GM19397 (cell line): Measurements from ENCODE around the gene JCAD.
"Not testable (repeated sequence)": the region's sequence is repeated elsewhere in the genome, so short reads cannot be mapped to it uniquely, and the experiment has no call there.

Source experiments
- ATAC-seq: cut with Tn5 transposase; IDR thresholded peaks from one replicate; pipeline ENCODE4 v1.9.1; 2021; ENCODE audit warnings: mild to moderate bottlenecking, moderate library complexity; ENCODE audit not compliant: unreplicated experiment

The JCAD gene

GRCh38 chr10:30028006-30028737 is 31.2 kb downstream of the JCAD start:
- ATAC-seq, result no peak

DNA sequence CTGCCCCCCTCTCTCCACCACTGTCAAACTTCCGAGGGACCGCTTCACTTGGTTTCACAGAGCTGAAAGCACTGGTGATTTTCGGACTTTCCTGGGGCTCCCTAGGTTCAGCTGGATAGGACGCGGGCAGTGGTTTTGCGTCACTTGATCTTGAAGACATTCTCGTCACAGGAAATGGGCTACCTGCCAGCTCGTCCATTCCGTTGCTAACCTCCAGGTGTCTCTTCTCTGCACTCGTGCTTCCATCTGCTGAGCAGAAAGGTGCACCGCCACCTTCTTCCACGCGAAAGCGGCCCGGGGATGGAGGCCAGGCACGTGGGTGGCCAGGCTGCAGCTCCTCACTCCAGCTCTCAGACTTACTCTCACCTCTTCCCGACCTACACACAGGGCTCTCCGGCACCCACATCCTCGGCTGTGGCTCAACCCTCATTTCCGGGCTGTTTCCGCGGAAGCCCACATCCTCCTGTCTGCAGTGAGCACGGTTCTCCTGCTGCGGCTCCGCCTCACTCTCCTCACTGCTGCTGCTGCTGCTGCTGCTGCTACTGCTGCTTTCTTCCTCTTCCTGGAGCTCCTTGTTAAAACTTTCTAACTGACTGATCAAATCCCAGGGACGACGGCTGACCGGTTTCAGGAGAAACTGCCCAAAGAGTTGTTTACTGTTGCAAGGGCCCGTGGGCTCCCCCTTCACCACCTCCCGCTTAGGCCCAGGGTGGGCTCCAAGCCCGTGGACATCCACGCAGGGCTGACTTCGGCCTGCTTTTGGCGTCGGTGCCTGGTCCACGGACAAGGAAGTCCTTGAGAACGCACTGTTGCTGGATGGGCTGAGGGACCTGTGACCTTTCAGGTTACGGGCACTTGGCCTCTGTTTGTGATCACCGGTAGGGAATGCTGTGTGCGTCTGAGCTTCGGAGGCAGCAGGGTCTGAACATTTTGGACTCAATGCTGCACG is 32.1 kb downstream of the JCAD start:
- ATAC-seq, result peak; percentile 80

- ATAC-seq, result no peak
These were observed 32.8 kb downstream of the JCAD start for GRCh38 chr10:30026578-30026977.

- no peak for ATAC-seq
These were observed 33.3 kb downstream of the JCAD start for GRCh38 chr10:30026080-30026479.

GRCh38 chr10:30025428-30025827 is 34.0 kb downstream of the JCAD start:
- ATAC-seq, result not testable (repeated sequence)

GRCh38 chr10:30022590-30022989 is 36.8 kb downstream of the JCAD start:
- ATAC-seq, result no peak

DNA sequence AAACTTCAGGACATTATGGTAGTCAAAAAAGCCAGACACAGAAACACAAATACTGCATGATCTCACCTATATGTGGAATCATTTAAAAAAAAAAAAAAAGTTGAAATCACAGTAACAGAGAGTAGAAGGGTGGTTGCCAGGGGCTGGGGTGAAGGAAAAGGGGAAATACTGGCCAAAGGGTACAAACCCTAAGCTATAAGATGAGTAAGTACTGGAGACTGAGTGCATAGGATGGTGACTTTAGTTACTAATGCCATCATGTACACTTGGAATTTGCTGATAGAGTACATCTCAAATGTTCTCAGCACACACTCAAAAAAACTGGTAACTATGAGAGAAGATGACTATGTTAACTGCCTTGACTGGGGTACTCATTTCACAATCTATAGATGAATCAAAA is 39.9 kb downstream of the JCAD start:
- no peak for ATAC-seq

DNA sequence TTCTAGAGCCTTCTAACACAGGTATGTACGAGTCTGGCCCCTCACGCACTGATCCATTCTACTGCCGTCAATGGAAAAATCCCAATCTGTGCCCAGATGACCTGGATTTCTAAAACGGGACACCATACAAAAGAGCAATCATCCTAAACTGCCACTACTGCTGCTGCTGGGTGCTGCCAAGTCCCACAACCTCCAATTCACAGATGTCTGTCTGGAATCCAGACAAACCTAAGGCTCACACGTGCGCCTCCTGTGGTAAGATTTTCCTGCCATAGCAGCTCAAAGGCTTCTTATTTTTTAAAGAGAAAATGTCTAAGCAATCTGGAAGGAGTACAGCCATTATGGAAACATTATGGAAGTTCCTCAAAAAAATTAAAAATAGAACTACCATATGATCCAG is 40.9 kb downstream of the JCAD start:
- ATAC-seq, result no peak

DNA sequence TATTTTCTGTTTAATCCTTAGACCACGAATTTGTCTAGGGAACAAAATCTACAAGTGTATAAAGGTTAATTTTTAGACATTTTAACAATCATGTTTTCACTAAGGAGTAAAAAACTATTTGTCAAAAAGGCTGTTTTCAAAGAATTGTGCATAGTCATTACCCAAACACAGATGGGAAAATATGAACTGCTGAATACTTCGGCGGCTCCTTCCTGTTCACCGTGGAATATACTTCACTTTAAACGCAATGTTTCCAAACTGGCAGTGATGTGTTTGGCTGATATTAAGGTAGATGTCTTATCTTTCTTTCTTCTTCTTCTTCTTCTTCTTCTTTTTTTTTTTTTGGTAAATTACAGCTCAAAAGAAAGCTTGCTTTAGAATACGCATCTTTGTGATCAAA is 41.4 kb downstream of the JCAD start:
- ATAC-seq, result no peak

DNA sequence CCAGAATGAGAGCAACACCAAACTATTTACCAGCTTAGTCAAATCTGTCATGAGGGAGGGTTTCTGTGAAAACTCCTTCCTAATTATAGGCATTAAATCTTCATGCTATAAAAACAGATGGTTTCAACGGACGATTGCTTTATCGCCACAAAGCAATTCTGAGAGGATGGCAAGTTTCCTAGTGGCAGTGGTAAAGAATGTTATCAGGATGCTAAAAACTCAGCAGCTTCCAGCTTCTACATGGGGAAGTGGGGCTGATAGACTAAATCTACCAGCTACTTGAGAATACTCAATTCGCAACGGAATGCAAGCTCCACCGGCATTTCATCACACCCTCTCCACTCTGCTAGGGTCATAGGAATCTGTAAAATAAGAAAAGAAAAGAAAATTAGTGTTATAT is 41.8 kb downstream of the JCAD start:
- no peak for ATAC-seq

DNA sequence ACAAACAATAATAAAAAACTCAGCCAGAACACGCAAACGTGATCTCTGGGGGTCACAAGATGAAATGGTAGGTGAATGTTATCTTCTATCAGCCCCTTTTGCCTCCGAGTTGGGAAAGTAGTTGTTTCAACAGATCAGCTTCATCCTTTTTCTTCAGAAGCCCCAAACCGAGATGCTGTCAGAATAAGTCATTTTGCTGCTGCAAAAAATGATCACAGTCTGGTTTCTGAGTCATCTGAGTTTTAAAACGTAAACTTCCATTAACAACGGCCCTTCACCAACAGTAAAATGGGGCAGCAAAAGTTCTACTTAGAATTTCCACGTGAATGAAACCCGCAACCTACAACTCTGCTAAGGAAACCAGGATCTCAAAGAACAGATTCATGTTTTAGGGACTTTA is 44.9 kb downstream of the JCAD start:
- no peak for ATAC-seq

DNA sequence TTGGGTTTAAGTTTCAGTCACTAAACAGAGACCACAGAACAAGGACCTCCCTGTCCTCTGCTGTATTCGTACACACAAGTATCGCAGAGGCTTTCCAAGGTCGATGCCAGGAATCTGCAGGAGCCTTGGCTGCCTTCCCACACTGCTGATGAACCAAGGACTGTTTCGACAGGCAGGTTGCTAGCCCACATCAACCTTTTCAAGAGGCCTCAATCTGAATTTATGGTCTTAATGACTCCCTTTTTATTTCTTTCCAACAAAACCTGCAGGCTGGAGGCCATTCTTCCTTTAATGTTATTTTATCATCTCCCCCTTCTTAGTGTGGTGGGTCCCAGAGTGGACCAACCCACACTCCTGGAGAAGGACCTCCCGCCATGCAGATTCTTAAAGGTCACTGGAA is 45.6 kb downstream of the JCAD start:
- no peak for ATAC-seq

DNA sequence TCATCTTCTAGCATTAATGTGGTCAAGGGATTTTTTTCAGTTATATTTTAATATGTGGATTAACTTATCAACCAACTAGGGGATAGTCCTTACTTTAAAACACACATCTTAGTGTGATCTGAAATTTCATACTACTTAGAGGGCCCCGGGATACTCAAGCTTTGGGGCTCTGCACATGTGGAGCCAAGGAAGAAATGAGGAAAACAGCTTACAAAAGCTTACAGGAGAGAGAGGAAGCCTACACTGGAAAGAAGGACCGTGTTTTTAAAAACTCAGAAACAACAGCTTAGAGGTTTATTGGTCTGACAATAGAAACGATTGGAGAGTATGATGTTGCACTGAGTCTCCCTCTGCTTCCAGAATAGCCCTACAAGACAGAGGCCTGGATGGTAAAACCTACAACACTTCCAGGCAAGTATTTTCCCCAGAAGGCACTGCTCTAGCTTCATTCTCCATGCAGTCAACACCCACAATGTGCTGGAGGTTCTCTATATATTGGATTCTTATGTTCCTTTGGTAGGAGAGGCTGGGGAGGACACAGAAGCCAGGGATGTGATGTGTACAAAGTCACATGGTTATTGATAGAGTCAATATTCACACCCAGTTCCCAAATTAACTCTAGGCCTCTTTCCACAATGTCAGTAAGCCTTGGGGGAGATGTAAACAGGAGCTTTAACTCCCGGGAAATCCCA is 47.3 kb downstream of the JCAD start:
- no peak for ATAC-seq

- no peak for ATAC-seq
These were observed 48.0 kb downstream of the JCAD start for GRCh38 chr10:30011396-30011795.

DNA sequence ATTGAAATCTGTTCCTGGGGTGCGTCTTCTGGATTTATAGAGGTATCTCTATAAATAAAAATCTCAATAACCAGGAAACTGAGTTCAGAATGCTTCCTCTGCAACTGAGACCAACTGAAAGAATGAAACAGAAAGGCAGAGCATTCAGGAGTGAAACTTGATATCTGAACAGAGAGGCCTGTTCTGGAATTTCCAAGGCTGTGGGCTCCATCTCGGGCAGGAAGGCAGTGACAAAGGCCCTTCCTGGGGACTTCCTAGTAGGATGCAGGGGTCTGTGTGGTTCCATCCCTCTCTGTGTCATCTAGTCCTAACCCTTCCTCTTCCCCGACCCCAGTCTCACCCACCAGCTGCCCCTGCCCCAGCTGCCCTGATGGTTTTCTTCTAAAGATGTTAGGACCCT is 52.0 kb downstream of the JCAD start:
- ATAC-seq, result no peak

DNA sequence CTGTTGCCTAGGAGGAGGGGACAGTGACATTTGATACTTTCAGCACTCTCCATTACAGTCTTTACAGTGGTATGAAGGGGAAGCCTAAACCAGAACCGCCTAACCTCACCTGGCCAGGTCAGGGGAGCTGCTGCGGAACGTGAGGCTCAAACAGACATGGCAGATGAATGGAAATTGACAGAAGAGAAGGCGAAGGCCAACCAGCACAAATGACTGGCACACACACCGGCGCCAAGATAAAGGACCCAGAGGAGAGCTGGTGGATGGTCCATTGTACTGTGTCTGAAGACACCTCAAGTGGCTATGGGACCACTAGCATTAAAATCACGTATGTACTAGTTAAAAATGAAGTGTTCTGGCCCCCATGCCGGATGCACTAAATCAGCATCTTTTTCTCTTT is 53.0 kb downstream of the JCAD start:
- no peak for ATAC-seq

DNA sequence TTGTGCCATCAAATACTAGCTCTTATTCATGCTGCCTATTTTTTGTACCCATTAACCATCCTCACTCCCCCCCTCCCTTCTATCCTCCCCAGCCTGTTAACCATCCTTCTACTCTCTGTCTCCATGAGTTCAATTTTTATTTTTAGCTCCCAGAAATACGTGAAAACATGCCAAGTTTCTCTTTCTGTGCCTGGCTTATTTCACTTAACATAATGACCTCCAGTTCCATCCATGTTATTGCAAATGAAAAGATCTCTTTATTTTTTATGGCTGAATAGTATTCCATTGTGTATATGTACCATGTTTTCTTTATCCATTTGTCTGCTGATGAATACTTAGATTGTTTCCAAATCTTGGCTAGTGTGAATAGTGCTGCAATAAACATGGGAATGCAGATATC is 54.3 kb downstream of the JCAD start:
- ATAC-seq, result not testable (repeated sequence)

GRCh38 chr10:30002426-30003266 is 56.7 kb downstream of the JCAD start:
- ATAC-seq, result no peak

- no peak for ATAC-seq
These were observed 58.4 kb downstream of the JCAD start for GRCh38 chr10:30000802-30001571.
